MM.1S (cell line): Measurements from ENCODE around the gene SUPT20HL2.

Experiments
- DNase-seq: peaks from one replicate; pipeline ENCODE4 v3.0.0-alpha.2; 2015
- H2AFZ ChIP-seq: fragments of 300-600 bp; sonication (generic); 2 replicates; pipeline ENCODE4 v1.6.0; 2016; ENCODE audit warnings: antibody characterized with exemption, low read length
- H3F3A ChIP-seq: fragments of 300-600 bp; sonication (generic); 2 replicates; pipeline ENCODE4 v1.6.1; 2016; ENCODE audit warnings: mild to moderate bottlenecking, antibody characterized with exemption, low read length, moderate library complexity, mixed read lengths; ENCODE audit not compliant: insufficient read depth
- H3K27ac ChIP-seq: fragments of 300-600 bp; sonication (generic); 2 replicates; pipeline ENCODE4 v1.5.1; 2016; ENCODE audit warnings: mild to moderate bottlenecking, low read length
- H3K27me3 ChIP-seq: fragments of 300-600 bp; sonication (generic); replicated peaks from 2 replicates; pipeline ENCODE4 v1.6.0; 2016; ENCODE audit warnings: low read length; ENCODE audit not compliant: insufficient read depth
- H3K36me3 ChIP-seq: fragments of 300-600 bp; sonication (generic); replicated peaks from 2 replicates; pipeline ENCODE4 v1.6.1; 2016; ENCODE audit warnings: mild to moderate bottlenecking, low read length, mixed read lengths; ENCODE audit not compliant: insufficient read depth
- H3K4me1 ChIP-seq: fragments of 300-600 bp; sonication (generic); 2 replicates; pipeline ENCODE4 v1.6.1; 2016; ENCODE audit warnings: low read length, mixed read lengths
- H3K4me2 ChIP-seq: fragments of 300-600 bp; sonication (generic); 2 replicates; pipeline ENCODE4 v1.6.0; 2016; ENCODE audit warnings: low read depth, low read length
- H3K4me3 ChIP-seq: fragments of 300-600 bp; sonication (generic); 2 replicates; pipeline ENCODE4 v1.5.1; 2016; ENCODE audit warnings: low read length, mixed read lengths
- H3K79me2 ChIP-seq: fragments of 300-600 bp; sonication (generic); 2 replicates; pipeline ENCODE4 v1.6.1; 2016; ENCODE audit warnings: mixed run types, low read length, mixed read lengths
- H3K9ac ChIP-seq: fragments of 300-600 bp; sonication (generic); 2 replicates; pipeline ENCODE4 v1.6.1; 2016; ENCODE audit warnings: low read length, mixed read lengths
- H3K9me2 ChIP-seq: fragments of 300-600 bp; sonication (generic); replicated peaks from 2 replicates; pipeline ENCODE4 v1.6.1; 2016; ENCODE audit warnings: mild to moderate bottlenecking, low read length, mixed read lengths; ENCODE audit not compliant: insufficient read depth
- H3K9me3 ChIP-seq: fragments of 300-600 bp; sonication (generic); replicated peaks from 2 replicates; pipeline ENCODE4 v1.6.1; 2016; ENCODE audit warnings: mild to moderate bottlenecking, low read length, mixed read lengths; ENCODE audit not compliant: insufficient read depth
- H4K20me1 ChIP-seq: fragments of 300-600 bp; sonication (generic); 2 replicates; pipeline ENCODE4 v1.6.1; 2016; ENCODE audit warnings: mild to moderate bottlenecking, low read length, moderate library complexity, mixed read lengths; ENCODE audit not compliant: insufficient read depth
- CTCF ChIP-seq: fragments of 300-600 bp; sonication (generic); IDR thresholded peaks from 2 replicates; pipeline ENCODE4 v1.5.1; 2016; ENCODE audit warnings: antibody characterized with exemption, low read length, mixed read lengths
- EZH2 ChIP-seq: fragments of 300-600 bp; sonication (generic); optimal IDR thresholded peaks from 2 replicates; pipeline ENCODE3; 2017; ENCODE audit warnings: low read depth, mild to moderate bottlenecking, antibody characterized with exemption, low read length, mixed read lengths
- EZH2phosphoT487 ChIP-seq: fragments of 300-600 bp; sonication (generic); IDR thresholded peaks from 2 replicates; pipeline ENCODE4 v1.6.1; 2018; ENCODE audit warnings: antibody characterized with exemption, low read length

The SUPT20HL2 gene

GRCh38 chrX:24283127-24283794 lies 30.6 kb downstream of the SUPT20HL2 start:
- no peak overlapping the region for H3K27ac ChIP-seq
- TF ChIP-seq CTCF (no peak), EZH2phosphoT487 (no peak), EZH2 (no peak)
- no peak overlapping the region for H3K4me2 ChIP-seq
- no peak for DNase-seq
- no peak overlapping the region for H2AFZ ChIP-seq
- H3F3A ChIP-seq: no peaks in the 10 kb centered on the region
- H3K9ac ChIP-seq: no peak overlapping the region
- H3K27me3 ChIP-seq: no peaks in the 10 kb centered on the region
- H3K9me3 ChIP-seq: no peaks in the 10 kb centered on the region
- H3K4me1 ChIP-seq: no peaks in the 10 kb centered on the region
- no peaks in the 10 kb centered on the region for H3K36me3 ChIP-seq
- no peak overlapping the region for H3K4me3 ChIP-seq
- no peaks in the 10 kb centered on the region for H3K9me2 ChIP-seq
- H3K79me2 ChIP-seq: no peaks in the 10 kb centered on the region
- no peaks in the 10 kb centered on the region for H4K20me1 ChIP-seq

- TF ChIP-seq CTCF: no peak
- Histone ChIP-seq H2AFZ (no peak overlapping the region), H3K9me2 (no peaks in the 10 kb centered on the region), H3K27ac (no peak overlapping the region), H3K4me3 (no peak overlapping the region), H3F3A (no peaks in the 10 kb centered on the region), H3K36me3 (no peaks in the 10 kb centered on the region), H3K4me1 (no peaks in the 10 kb centered on the region), H3K4me2 (no peak overlapping the region), H3K79me2 (no peaks in the 10 kb centered on the region), H3K9ac (no peak overlapping the region), H3K9me3 (no peaks in the 10 kb centered on the region), H4K20me1 (no peaks in the 10 kb centered on the region), H3K27me3 (no peaks in the 10 kb centered on the region)
- DNase-seq: no peak
These were observed 31.3 kb downstream of the SUPT20HL2 start for GRCh38 chrX:24282381-24283126.

- Histone ChIP-seq H3F3A (no peaks in the 10 kb centered on the region), H3K79me2 (no peaks in the 10 kb centered on the region), H4K20me1 (no peaks in the 10 kb centered on the region), H3K9ac (no peak overlapping the region), H3K4me3 (no peak overlapping the region), H3K4me2 (no peak overlapping the region), H3K27ac (no peak overlapping the region), H3K9me2 (no peaks in the 10 kb centered on the region), H3K9me3 (no peaks in the 10 kb centered on the region), H2AFZ (no peak overlapping the region), H3K27me3 (no peaks in the 10 kb centered on the region), H3K4me1 (no peaks in the 10 kb centered on the region), H3K36me3 (no peaks in the 10 kb centered on the region)
- TF ChIP-seq EZH2phosphoT487: no peak
- no peak for TF ChIP-seq CTCF
- TF ChIP-seq EZH2: no peak
- no peak for DNase-seq
These were observed 36.5 kb downstream of the SUPT20HL2 start for GRCh38 chrX:24277405-24277804.
